NCI-H748 treated with DMSO at 0.1 percent for 48 hours (cell line): ENCODE results near the gene PRRT2.
A peak's percentile ranks its signal among the peaks of the same experiment; 100 is the strongest.
"Not testable (repeated sequence)": the region's sequence is repeated elsewhere in the genome, so short reads cannot be mapped to it uniquely, and the experiment has no call there.

Experiments
- DNase-seq: peaks from one replicate; lab custom pipeline; 2025; lab: John Stamatoyannopoulos, UW

PRRT2 gene

DNA sequence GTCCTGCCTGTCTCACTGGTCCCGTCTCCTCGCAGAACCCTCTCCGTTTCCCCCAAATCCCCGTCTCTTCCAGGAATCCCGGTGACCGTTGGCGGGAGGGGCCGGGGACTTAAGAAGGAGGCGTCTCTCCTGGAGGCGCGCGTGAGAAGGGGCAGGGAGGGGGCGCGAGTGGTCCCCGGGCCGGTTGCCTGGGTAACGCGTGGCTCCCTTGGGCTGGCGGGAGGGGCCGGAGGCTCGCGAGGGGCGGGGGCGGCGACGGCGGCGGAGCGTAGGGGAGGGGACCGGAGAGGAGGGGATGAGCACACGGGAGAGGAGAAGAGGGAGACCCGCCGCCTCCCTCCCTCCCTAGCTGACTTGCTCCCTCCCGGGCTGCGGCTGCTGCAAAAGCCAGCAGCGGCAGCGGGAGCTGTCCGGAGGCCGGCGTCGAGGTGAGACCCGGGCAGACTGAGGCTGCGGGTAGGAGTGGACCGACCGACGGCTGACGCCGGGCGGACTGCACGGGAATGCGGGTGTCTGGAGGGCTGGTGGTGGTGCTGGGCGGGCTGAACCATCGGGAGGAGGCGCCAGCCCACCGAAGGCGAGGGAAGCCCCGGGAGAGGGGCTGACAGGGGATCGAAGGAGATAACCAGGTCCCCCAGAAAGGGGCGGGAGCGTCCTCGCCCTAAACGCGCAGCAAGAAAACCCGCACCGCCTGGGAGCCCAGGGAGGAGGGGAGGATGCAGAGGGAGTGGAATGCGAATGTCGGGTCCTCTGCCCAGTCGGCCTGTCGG lies at the start of gene PRRT2:
TSS of gene PRRT2 (plus strand) at position 298 of the 770 bp plus-strand sequence. CDS start 862 bp downstream, outside the sequence.
- DNase-seq, result peak; percentile 34

DNA sequence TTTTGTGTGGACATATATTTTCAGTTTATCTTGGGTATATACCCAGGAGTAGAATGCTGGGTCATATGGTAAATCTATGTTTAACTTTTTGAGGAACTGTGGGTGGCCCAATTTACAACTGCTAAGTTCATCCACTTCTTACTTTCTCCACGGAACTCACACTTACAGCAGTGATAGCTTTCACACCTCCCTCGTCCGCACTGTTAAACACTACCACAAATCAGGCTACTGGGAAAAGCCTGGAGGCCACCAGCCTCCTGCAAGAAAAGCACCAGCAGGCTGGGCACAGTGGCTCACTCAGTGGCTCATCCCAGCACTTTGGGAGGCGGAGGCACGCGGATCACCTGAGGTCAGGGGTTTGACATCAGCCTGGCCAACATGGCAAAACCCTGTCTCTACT lies 48.7 kb upstream of the PRRT2 start:
- no peak for DNase-seq

DNA sequence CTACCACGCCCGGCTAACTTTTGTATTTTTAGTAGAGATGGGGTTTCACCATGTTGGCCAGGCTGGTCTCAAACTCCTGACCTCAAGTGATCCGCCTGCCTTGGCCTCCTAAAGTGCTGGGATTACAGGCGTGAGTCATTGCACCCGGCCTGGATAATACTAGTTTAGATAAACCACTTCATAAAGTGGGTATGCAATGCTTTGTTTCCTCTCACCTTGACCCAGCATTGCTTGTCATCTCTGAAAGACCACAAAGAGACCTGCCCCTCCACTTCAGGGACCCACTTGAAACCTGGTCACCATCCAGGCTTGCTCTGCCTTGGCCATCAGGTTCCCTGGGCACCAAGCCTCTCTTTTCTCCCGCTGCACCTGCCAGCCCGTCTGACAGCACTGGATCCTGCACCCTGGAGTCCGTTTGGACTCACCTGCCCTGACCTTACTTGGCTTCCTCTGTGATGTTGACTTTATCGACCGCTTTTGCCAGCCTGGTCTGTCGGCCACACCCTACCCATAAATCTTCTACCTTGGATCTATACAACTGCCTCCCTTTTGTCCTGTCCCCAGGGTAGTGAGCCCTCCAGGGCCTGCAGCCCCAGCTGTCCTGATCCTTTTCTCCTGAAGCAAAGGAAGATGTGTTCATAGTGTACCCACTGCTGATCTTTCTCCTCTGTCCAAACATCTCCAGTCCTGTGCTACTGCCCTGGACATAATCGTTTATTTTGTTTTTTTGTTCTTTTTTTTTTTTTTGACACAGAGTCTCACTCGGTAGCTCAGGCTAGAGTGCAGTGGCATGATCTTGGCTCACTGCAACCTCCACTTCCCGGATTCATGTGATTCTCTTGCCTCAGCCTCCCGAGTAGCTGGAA lies 46.6 kb upstream of the PRRT2 start:
- DNase-seq, result peak; percentile 80

DNA sequence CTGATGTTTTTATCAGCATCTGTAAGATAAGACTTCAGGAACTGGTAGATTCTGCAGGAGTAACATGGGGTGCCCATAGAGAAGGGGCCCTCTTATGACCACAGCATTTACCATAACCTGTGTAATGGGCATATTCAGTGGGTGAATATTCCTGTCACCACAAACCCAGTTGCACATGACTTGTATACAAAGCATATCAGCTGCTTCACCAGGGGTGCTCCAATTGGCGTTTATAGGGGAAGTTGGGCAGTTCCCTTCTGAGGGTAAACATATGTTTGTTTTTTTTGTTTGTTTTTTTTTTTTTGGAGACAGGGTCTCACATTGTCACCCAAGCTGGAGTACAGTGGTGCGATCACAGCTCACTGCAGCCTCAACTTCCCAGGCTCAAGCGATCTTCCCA lies 45.4 kb upstream of the PRRT2 start:
- DNase-seq, result no peak

DNA sequence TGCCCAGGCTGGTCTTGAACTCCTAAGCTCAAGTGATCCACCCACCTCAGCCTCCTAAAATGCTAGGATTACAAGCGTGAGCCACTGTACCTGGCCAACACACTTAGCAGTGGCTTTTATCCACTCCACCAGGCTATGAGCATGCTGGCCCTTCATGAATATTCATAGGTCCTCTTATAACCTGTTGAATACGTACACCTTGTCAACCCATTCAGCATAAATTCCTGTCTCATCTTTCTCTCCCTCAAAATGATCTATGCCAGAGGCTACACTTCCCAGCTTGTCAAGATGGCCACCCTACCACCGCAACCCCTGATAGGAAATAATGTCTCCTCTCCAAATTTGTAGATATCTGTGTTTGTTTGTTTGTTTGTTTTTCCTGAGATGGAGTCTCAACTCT lies 44.9 kb upstream of the PRRT2 start:
- no peak for DNase-seq

DNA sequence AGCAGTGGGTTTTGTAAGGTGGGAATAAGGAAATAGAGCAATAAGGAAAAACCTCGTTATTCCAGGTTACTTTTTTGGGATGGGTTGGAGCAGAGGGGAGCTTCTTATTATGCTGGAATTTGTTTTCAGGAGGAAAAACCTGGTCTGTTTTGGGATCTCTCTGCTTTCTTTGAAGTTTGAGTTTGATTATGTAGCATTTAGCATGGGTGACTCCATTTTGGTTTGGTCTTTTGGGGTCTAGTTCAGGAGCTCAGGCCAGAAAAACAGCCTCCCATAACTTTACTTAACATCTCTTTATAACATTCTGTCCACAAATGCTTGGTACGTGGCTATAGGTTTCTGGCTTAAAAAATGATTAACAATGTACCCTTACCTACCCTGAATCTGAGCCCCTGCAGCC lies 42.5 kb upstream of the PRRT2 start:
- DNase-seq, result no peak

DNA sequence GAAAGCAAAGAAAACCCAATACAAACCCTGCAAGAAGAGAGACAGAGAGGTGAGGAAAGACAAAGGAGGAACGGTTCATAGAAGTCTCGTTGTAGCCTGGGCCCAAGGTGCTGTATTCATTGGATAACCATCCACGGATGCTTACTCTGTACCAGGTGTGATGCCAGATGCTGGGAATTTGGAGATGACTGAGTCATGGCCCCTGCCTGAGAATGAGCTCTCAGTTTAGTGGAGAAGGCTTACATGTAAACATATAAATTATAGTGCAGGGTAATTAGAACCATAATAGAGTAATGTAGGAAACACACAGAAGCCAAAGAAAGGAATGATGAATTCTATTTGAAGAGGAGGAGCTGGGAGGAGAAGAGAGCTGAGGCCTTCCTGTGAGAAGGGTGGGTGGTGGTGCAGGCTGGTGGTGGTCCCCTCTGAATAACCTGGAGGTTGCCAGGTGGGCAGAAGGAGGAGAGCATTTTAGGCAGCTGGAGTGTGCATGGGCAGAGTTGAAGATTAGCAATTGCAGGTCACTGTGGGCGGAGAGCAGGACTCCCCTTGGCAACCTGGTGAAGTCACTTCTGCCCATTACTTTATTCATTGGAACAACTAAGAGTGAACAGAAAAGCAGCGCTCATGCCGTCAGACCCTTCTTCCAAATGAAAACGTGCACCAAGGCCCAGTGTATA lies 41.6 kb upstream of the PRRT2 start:
- DNase-seq, result peak; percentile 16

DNA sequence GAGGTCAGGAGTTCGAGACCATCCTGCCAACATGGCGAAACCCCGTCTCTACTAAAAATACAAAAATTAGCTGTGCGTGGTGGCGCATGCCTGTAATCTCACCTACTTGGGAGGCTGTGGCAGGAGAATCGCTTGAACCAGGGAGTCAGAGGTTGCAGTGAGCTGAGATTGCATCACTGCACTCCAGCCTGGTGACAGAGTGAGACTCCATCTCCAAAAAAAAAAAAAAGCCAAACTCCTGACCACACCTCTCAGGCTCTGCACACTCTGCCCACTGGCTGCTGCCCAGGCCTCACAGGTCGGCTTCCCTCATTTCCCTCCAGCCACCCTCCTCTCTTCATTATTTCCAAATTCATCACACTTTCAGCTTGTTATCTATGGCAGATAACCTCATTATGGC lies 39.7 kb upstream of the PRRT2 start:
- DNase-seq, result not testable (repeated sequence)

DNA sequence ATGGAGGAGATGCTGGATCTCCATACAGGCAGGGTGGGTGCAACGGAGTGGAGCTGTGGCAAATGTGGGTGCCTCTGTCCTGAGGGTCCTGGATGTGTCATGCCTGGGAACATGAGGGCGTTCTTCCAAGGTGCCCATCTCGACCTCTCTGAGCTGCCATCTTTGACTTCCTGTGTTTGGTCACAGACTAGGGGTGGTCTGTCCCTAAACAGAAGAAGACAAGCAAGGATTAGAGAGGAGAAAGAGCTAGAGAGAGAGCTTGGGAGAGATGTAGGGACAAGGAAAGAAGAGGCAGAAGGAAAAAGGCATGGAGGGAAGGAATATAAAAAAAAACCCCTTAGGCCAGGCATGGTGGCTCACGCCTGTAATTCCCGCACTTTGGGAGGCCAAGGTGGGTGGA lies 37.3 kb upstream of the PRRT2 start:
- DNase-seq, result no peak

DNA sequence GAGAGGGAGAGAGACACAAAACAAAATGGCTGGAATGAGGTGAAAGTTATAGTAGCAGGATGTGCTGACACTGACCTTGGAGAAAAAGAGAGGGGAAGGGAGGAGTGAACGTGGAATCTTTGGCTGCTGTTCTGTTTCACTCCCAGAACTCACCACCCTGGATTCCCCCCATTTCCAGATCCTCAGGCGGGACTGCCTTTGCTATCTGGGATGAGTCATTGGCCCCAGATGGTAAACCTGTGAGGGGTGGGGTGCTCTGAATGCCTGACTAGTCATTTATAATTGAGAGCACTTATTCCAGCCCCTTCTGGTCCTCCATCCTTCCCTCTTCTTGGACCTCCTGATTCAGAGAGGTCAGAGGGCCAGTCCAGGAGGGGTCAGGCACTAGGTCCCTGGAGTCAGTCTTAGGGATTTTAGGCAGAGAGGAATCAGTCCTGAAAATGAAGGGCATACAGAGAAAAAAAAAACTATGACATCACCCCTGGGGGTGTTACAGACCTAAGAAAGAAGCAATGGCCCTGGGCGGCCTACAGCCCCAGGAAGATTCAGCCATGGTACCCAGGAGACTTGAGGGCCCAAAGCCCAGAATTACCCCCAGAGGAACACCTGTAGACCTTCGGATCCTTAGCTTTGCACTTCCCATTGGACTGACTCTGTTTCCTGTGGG lies 36.1 kb upstream of the PRRT2 start:
- no peak for DNase-seq

DNA sequence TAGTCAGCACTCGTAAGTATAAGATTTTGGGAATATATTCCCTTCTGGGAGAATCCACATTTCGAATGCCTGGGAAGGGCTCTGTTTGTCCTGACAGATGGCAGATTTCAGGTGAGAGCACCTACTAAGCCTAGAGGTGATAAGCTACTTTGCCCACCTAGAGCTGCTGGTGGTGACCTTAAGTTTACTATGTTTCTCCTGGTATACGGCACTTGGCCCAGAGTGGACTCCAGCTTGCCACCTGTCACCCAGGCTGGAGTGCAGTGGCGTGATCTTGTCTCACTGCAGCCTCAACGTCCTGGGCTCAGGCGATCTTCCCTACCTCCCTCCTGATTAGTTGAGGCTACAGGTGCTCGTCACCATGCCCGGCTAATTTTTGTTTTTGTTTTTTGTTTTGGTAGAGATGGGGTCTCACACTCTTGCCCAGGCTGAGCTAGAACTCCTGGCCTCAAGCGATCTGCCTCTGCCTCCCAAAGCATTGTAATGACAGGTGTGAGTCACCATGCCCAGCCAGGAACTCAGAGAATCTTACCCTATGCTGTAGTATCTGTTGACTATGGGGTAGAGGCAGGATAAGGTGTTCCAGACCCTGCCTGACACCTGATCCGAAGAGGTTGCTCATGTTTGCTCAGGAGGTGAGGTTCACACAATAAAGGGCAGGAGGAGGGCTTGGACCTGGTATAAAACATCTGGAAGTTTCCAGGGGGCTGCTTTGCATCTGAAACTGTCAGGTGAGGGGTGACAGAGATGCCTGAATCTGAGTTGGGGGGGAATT lies 34.2 kb upstream of the PRRT2 start, which contains the start of gene ZG16:
TSS of gene ZG16 (plus strand) at position 681 of the 775 bp plus-strand sequence. CDS start 1,011 bp downstream, outside the sequence.
- DNase-seq, result no peak

DNA sequence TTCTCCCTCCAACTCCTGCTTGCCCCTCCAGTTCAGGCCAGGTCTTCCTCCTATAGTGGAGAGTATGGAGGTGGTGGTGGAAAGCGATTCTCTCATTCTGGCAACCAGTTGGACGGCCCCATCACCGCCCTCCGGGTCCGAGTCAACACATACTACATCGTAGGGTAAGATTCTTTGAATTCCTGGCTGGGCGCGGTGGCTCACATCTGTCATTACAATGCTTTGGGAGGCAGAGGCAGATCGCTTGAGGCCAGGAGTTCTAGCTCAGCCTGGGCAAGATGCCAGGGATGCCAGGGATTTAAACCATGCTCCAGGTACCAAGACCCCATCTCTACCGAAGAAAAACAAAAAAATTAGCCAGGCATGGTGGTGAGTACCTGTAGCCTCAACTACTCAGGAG lies 32.5 kb upstream of the PRRT2 start:
- DNase-seq, result no peak

DNA sequence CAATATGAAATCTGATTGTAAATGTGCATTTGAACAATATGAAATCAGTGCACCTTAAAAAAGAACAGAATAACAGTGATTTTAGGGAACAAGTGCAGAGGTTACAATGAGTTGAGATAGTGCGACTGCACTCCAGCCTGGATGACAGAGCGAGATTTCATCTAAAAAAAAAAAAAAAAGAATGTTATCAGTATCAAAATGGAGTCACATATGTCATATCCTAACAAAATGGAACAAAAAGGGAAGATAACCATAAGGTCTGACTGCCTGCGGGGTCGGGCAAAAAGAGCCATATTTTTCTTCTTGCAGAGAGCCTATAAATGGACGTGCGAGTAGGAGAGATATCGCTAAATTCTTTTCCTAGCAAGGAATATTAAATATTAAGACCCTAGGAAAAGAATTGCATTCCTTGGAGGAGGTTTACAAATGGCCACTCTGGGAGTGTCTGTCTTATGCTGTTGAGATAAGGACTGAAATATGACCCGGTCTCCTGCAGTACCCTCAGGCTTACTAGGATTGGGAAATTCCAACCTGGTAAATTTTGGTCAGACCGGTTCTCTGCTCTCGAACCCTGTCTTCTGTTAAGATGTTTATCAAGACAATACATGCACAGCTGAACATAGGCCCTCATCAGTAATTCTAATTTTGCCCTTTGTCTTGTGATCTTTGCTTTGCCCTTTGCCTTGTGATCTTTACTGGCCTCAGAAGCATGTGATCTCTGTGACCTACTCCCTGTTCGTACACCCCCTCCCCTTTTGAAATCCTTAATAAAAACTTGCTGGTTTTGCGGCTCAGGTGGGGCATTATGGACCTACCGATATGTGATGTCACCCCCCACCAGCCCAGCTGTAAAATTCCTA lies 28.7 kb upstream of the PRRT2 start:
- not testable (repeated sequence) for DNase-seq

DNA sequence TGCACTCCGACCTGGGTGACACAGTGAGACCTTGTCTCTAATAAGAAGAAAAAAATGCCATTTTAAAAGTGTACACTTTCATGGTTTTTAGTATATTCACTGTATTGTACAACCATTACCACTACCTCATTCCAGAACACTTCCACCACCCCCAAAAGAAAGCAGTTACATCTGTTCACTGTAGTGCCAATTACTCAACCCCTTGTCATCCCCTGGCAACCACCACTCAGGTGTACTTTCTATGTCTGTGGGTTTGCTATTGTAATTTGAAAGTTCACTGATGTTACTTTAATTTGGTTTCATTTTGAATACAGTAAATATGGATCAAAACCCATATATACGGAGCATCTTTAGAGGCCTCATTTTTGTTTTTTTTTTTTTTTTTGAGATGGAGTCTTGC lies 27.8 kb upstream of the PRRT2 start:
- no peak for DNase-seq

DNA sequence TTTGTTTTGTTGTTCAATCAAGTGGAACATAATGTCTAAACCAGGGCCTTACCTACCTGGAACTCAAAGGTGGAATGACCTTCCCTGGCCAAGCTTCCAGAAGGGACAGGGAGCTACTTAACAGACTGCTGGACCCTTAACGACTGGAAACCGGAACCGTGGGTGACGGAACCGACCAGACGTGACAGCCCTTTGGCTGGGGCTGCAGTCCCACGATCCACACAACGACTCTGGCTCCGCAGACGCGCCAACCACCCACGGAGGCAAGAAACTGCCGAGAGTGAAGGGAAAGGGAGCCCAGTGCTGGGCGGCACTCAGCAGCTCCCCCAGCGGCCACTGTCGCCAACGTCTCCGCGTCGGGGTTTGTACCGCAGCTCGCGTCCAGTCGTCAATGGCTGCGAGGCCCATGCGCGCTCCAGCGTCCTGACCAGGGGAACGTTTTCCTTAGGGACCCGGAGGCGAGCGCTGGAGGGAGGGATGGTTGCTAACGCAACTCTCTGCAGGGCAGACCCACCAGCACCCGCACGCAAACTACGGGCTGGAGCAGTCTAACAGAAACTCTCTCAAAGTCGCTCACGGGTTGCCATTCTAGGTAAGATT lies 27.0 kb upstream of the PRRT2 start:
- DNase-seq, result no peak

DNA sequence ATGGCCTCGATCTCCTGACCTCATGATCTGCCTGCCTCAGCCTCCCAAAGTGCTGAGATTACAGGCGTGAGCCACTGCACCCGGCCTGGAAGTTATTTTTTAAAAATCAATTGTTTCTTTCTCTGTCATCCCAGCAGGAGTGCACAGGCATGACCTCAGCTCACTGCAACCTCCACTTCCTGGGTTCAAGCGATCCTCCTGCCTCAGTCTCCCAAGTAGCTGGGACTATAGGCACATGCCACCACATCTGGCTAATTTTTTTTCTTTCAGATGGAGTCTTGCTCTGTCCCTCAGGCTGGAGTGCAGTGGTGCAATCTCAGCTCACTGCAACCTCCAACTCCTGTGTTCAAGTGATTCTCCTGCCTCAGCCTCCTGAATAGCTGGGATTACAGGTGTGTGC lies 24.8 kb upstream of the PRRT2 start:
- DNase-seq, result not testable (repeated sequence)

DNA sequence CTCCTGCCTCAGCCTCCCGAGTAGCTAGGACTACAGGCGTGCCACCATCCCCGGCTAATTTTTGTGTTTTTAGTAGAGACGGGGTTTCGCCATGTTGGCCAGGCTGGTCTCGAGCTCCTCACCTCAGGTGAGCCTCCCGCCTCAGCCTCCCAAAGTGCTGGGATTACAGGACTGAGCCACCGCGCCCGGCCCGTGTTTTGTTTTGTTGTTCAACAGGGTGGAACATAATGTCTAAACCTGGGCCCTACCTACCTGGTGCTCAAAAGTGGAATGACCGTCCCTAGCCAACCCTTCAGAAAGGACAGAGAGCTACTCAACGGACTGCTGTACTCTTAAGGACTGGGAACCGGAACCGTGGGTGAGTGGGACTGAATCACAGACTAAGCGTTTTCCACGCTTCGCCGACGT lies 22.2 kb upstream of the PRRT2 start:
- no peak for DNase-seq

DNA sequence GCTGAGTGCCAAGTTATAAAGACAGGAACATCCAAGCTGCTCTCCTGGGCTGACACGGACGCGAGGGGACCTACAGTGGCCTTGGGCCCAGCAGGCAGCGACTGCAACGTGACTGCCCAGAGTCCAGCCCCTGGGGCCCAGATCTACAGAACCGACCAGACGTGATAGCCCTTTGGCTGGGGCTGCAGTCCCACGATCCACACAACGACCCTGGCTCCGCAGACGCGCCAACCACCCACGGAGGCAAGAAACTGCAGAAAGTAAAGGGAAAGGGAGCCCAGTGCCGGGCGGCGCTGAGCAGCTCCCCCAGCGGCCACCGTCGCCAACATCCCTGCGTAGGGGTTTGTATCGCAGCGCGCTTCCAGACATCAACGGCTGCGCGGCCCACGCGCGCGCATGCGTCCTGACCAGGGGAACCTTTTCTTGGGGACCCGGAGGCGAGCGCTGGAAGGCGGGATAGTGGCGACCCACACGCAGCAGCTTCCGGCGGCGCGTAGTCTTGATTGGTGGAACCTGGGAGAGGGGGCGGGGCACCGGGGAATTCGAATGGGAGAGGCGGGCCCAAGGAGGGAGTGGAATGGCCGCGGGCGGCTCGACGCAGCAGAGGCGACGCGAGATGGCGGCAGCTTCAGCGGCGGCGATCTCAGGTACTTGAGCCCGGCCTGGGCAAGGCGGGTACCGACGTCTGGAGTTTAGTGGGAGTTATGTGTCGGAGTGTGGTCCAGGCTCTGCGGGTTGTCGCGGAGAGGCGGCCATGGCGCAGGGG lies 21.6 kb upstream of the PRRT2 start, which contains the start of gene KIF22:
TSS of gene KIF22 (plus strand) at position 569 of the 766 bp plus-strand sequence. CDS start at position 578, 9 bp downstream.
- peak; percentile 90 for DNase-seq
